Measurements from ENCODE around the gene ZNF106.

Gene ZNF106

DNA sequence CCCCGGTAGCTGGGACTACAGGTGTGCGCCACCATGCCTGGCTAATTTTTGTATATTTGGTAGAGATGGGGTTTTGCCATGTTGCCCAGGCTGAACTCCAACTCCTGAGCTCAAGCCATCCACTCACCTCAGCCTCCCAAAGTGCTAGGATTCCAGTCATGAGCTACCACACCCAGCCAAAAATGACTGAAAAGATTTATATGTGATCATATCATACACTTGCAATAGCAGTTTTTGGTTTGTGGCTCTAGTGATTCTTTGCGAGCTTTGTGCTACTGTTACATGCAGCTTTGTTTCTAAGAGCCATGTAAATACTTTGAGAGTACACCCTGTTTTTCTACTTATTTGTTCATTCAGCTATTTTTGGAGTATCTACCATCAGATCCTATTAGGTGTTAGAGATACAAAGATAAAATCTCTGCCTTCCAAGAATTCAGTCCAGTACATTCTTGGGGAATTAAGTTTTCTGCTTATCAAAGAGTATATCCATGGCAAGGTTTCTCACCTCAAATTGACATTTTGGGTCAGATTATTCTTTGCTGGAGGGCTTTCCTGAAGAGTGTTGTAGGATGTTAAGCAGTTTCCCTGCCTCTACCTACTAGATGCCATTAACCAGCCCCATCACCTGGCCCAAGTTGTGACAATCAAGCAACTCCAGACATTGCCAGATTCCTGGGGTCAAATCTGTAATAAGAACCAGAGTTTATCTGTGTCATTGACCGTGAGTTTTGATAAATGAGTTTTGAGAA, 19.5 kb upstream of the ZNF106 start:
- DNase-seq (ENCODE audit: low read depth) = no peak
- H3K4me3 ChIP-seq (ENCODE audit: low read depth, low read length) = no peak overlapping the region
- TF ChIP-seq, protein P1, sequence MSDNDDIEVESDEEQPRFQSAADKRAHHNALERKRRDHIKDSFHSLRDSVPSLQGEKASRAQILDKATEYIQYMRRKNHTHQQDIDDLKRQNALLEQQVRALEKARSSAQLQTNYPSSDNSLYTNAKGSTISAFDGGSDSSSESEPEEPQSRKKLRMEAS (IDR thresholded peaks at IDR 0.05; ENCODE audit: low read depth, low read length) = no peak
- TF ChIP-seq MYC (IDR thresholded peaks at IDR 0.05; ENCODE audit: low read depth, low read length) = no peak
- no peak for TF ChIP-seq POLR2A (IDR thresholded peaks at IDR 0.05; ENCODE audit: extremely low read depth, insufficient read length)
- TF ChIP-seq CTCF (IDR thresholded peaks at IDR 0.05; ENCODE audit: low read depth, low read length) = no peak

- TF ChIP-seq MYC (IDR thresholded peaks at IDR 0.05; ENCODE audit: low read depth, low read length) (no peak), POLR2A (IDR thresholded peaks at IDR 0.05; ENCODE audit: extremely low read depth, insufficient read length) (no peak), CTCF (IDR thresholded peaks at IDR 0.05; ENCODE audit: low read depth, low read length) (no peak)
- TF ChIP-seq, protein P1 (IDR thresholded peaks at IDR 0.05; ENCODE audit: low read depth, low read length) = no peak
- no peak overlapping the region for H3K4me3 ChIP-seq (ENCODE audit: low read depth, low read length)
- no peak for DNase-seq (ENCODE audit: low read depth)
These were observed 17.3 kb upstream of the ZNF106 start for GRCh38 chr15:42508263-42508690.

DNA sequence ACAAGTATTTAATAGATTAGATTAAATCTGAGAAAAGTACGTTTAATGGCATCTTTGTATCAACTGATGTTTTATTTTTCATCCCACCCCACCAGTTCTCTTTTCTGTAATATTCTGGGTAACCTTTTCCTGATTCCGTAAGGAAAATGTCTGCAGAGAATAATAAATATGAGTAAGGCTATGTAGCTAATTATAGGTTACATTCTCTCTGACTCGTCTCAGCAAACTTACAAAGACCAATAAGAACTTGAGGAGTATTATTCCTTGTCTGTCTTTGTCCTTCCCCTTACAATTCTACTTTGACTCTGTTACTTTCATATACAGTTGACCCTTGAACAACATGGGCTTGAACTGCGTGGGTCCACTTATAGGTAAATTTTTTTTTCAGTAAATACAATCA, 16.6 kb upstream of the ZNF106 start:
- DNase-seq (ENCODE audit: low read depth) = no peak
- H3K4me3 ChIP-seq (ENCODE audit: low read depth, low read length) = no peak overlapping the region
- TF ChIP-seq, protein P1 (IDR thresholded peaks at IDR 0.05; ENCODE audit: low read depth, low read length) = no peak
- no peak for TF ChIP-seq CTCF (IDR thresholded peaks at IDR 0.05; ENCODE audit: low read depth, low read length)

DNA sequence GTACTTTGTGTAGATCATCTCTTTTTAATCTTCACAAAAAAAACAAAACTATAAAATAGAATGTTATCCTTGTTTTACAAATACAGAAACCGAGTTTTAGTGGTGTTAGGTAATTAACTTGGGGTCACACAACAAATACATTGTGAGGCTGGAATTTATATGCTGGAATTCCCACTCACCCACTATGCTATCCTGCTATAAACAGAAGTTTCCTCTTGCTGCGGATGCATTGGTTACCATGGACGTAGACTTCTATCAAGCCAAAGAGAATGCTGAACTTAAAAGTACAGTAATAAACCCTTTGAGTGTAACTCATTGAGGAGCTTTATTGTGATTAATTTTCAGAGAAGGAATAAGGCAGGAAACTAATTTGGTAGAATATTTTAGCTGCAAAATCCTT, 13.7 kb upstream of the ZNF106 start:
- H3K4me3 ChIP-seq (ENCODE audit: low read depth, low read length) = no peak overlapping the region
- DNase-seq (ENCODE audit: low read depth) = no peak
- TF ChIP-seq MYC (IDR thresholded peaks at IDR 0.05; ENCODE audit: low read depth, low read length) (no peak), POLR2A (IDR thresholded peaks at IDR 0.05; ENCODE audit: extremely low read depth, insufficient read length) (no peak), CTCF (IDR thresholded peaks at IDR 0.05; ENCODE audit: low read depth, low read length) (no peak)
- TF ChIP-seq, protein P1 (IDR thresholded peaks at IDR 0.05; ENCODE audit: low read depth, low read length) = no peak

- no peak for TF ChIP-seq POLR2A (IDR thresholded peaks at IDR 0.05; ENCODE audit: extremely low read depth, insufficient read length)
- no peak for TF ChIP-seq MYC (IDR thresholded peaks at IDR 0.05; ENCODE audit: low read depth, low read length)
- TF ChIP-seq, protein P1 (IDR thresholded peaks at IDR 0.05; ENCODE audit: low read depth, low read length) = no peak
- TF ChIP-seq CTCF (IDR thresholded peaks at IDR 0.05; ENCODE audit: low read depth, low read length) = no peak
- no peak for DNase-seq (ENCODE audit: low read depth)
These were observed 12.9 kb upstream of the ZNF106 start for GRCh38 chr15:42503825-42504224.

More at GRCh38 chr15:42503825-42504224, 12.9 kb upstream of the ZNF106 start:
- no peak overlapping the region for H3K4me3 ChIP-seq (ENCODE audit: low read depth, low read length)

Measured in NB4 (cell line).